HepG2 (cell line): Measurements from ENCODE around the gene PXMP4. TPM values are rescaled to one million over a fixed set of nuclear protein-coding genes. Genes with fewer than 3 reads are reported as not detected.

Experiments
- CBFB ChIP-seq: sonication (generic); formaldehyde crosslinking; IDR thresholded peaks from 2 replicates; pipeline ENCODE4 v1.4.0; 2020; ENCODE audit warnings: missing genetic modification reagents
- FOXA1 ChIP-seq, 2 experiments: fragments of 450-650 bp in 1 of 2; sonication (generic) in 1 of 2; formaldehyde crosslinking in 1 of 2; IDR thresholded peaks; 2 replicates each; pipeline versions ENCODE4 v1.4.0 to v1.6.1; 2016 to 2020; ENCODE audit warnings: missing genetic modification reagents in 1 of 2
- HNRNPH1 ChIP-seq: fragments of 200-400 bp; formaldehyde crosslinking; optimal IDR thresholded peaks from 2 replicates; pipeline ENCODE3; 2017; ENCODE audit warnings: mild to moderate bottlenecking, low read depth, low read length
- MED8 ChIP-seq: sonication (generic); formaldehyde crosslinking; IDR thresholded peaks from 2 replicates; pipeline ENCODE4 v1.8.1; 2023; ENCODE audit warnings: mild to moderate bottlenecking, missing genetic modification reagents; ENCODE audit not compliant: insufficient replicate concordance
- MEF2D ChIP-seq: sonication (generic); formaldehyde crosslinking; IDR thresholded peaks from 2 replicates; pipeline ENCODE4 v1.5.1; 2020; ENCODE audit warnings: mild to moderate bottlenecking, missing genetic modification reagents
- NR2F6 ChIP-seq, 2 experiments: IDR thresholded peaks; 2 replicates each; pipeline ENCODE4 v1.6.1; 2016; ENCODE audit warnings: antibody characterized with exemption in 1 of 2, mild to moderate bottlenecking in 1 of 2
- TEAD3 ChIP-seq: optimal IDR thresholded peaks from 2 replicates; pipeline ENCODE3; 2016; ENCODE audit warnings: borderline replicate concordance
- ZFX ChIP-seq: sonication (generic); formaldehyde crosslinking; IDR thresholded peaks from 2 replicates; pipeline ENCODE4 v1.4.0; 2020; ENCODE audit warnings: mild to moderate bottlenecking, low read depth, missing genetic modification reagents, moderate library complexity
- ZNF460 ChIP-seq: sonication (generic); formaldehyde crosslinking; IDR thresholded peaks from 2 replicates; pipeline ENCODE4 v1.5.1; 2020; ENCODE audit warnings: missing genetic modification reagents, mild to moderate bottlenecking, borderline replicate concordance
- ZNF607 ChIP-seq: sonication (generic); formaldehyde crosslinking; IDR thresholded peaks from 2 replicates; pipeline ENCODE4 v1.5.1; 2020; ENCODE audit warnings: missing genetic modification reagents, mild to moderate bottlenecking, borderline replicate concordance
- polyA plus RNA-seq, 8 experiments: library from polyadenylated mRNA; depleted of rRNA in 3 of 8; stranded (reverse) in 7 of 8; unstranded in 1 of 8; fragments of >200 nt; fragmentation: Illumina TruSeq in 4 of 8; extraction: Trizol in 4 of 8; gene quantifications; 2 replicates each; pipeline versions ENCODE4 v1.2.1 to v1.2.3, GENCODE V29; 2011 to 2016; ENCODE audit warnings: low read depth in 4 of 8, missing spikeins in 1 of 8, mixed read lengths in 1 of 8; ENCODE audit not compliant: insufficient read depth in 1 of 8
- total RNA-seq, 5 experiments: library from RNA; depleted of rRNA; stranded (reverse); fragments of >200 nt; fragmentation: Illumina TruSeq; extraction: Trizol; gene quantifications; 2 replicates each; pipeline ENCODE4 v1.2.3, GENCODE V29; 2016; ENCODE audit warnings: low read depth in 1 of 5
- TF ChIP-seq, protein P1 (sequence below): sonication (generic); formaldehyde crosslinking; IDR thresholded peaks from 2 replicates; pipeline ENCODE4 v1.4.0; 2020; ENCODE audit warnings: missing genetic modification reagents, mild to moderate bottlenecking, borderline replicate concordance
- TF ChIP-seq, protein P2 (sequence below), 2 experiments: sonication (generic) in 1 of 2; formaldehyde crosslinking in 1 of 2; IDR thresholded peaks; 2 replicates each; pipeline versions ENCODE4 v1.6.1 to v1.9.0; 2014 to 2022; ENCODE audit warnings: antibody characterized with exemption in 1 of 2, borderline replicate concordance in 1 of 2, inconsistent platforms in 1 of 2, low read depth in 1 of 2, missing genetic modification reagents in 1 of 2
- TF ChIP-seq, protein P3 (sequence below): sonication (generic); formaldehyde crosslinking; IDR thresholded peaks from 2 replicates; pipeline ENCODE4 v1.4.0; 2020; ENCODE audit warnings: mild to moderate bottlenecking, missing genetic modification reagents
- TF ChIP-seq, protein P4 (sequence below): sonication (generic); formaldehyde crosslinking; IDR thresholded peaks from 2 replicates; pipeline ENCODE4 v1.8.1; 2022; ENCODE audit warnings: low read depth, mild to moderate bottlenecking, missing genetic modification reagents

Gene PXMP4
- total and polyA plus RNA-seq, 2 of the 13 experiments (the other 11 are each of a cell fraction or from before 2014, with no cell fraction given), result not detected

DNA sequence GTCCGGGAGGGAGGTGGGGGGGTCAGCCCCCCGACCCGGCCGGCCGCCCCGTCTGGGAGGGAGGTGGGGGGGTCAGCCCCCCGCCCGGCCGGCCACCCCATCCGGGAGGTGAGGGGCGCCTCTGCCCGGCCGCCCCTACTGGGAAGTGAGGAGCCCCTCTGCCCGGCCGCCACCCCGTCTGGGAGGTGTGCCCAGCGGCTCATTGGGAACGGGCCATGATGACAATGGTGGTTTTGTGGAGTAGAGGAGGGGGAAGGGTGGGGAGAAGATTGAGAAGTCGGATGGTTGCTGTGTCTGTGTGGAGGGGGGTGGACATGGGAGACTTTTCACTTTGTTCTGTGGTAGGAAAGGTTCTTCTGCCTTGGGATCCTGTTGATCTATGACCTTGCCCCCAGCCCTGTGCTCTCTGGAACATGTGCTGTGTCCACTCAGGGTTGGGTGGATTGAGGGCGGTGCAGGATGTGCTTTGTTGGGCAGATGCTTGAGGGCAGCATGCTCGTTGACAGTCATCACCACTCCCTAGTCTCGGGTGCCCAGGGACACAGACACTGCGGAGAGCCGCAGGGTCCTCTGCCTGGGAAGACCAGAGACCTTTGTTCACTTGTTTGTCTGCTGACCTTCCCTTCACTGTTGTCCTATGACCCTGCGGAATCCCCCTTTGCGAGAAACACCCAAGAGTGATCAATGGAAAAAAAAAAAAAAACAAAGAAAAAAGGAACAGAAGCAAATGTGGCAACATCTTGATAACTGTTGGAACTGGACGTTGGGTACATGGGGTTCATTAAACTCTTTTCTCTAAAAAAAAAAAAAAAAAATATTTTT, 18.3 kb downstream of the PXMP4 start (continued):
- peak; percentile 76; the same call in 1 of the 2 replicates for TF ChIP-seq ZNF607 (CRISPR knock-in tag)
- TF ChIP-seq MEF2D (CRISPR knock-in tag), result peak; percentile 87; the same call in 1 of the 2 replicates
- peak; percentile 91 for TF ChIP-seq NR2F6 (IDR thresholded peaks at IDR 0.05)
- peak; percentile 97 for TF ChIP-seq NR2F6 (CRISPR knock-in tag; IDR thresholded peaks at IDR 0.05)
- TF ChIP-seq, protein P1, sequence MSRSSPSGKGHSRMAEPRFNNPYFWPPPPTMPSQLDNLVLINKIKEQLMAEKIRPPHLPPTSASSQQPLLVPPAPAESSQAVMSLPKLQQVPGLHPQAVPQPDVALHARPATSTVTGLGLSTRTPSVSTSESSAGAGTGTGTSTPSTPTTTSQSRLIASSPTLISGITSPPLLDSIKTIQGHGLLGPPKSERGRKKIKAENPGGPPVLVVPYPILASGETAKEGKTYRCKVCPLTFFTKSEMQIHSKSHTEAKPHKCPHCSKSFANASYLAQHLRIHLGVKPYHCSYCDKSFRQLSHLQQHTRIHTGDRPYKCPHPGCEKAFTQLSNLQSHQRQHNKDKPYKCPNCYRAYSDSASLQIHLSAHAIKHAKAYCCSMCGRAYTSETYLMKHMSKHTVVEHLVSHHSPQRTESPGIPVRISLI, result peak; percentile 99
- TF ChIP-seq FOXA1 (IDR thresholded peaks at IDR 0.05), result 0 out of 2 replicates have a peak, but pooled peaks have one; percentile 37
- peak; percentile 83 for TF ChIP-seq FOXA1 (CRISPR knock-in tag; IDR thresholded peaks at IDR 0.05)
- TF ChIP-seq, protein P2, sequence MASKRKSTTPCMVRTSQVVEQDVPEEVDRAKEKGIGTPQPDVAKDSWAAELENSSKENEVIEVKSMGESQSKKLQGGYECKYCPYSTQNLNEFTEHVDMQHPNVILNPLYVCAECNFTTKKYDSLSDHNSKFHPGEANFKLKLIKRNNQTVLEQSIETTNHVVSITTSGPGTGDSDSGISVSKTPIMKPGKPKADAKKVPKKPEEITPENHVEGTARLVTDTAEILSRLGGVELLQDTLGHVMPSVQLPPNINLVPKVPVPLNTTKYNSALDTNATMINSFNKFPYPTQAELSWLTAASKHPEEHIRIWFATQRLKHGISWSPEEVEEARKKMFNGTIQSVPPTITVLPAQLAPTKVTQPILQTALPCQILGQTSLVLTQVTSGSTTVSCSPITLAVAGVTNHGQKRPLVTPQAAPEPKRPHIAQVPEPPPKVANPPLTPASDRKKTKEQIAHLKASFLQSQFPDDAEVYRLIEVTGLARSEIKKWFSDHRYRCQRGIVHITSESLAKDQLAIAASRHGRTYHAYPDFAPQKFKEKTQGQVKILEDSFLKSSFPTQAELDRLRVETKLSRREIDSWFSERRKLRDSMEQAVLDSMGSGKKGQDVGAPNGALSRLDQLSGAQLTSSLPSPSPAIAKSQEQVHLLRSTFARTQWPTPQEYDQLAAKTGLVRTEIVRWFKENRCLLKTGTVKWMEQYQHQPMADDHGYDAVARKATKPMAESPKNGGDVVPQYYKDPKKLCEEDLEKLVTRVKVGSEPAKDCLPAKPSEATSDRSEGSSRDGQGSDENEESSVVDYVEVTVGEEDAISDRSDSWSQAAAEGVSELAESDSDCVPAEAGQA (IDR thresholded peaks at IDR 0.05; ENCODE audit: low read depth), result no peak
- TF ChIP-seq, protein P2 (CRISPR knock-in tag; IDR thresholded peaks at IDR 0.05; ENCODE audit: borderline replicate concordance), result no peak
- TF ChIP-seq HNRNPH1, result no peak
- TF ChIP-seq, protein P3, sequence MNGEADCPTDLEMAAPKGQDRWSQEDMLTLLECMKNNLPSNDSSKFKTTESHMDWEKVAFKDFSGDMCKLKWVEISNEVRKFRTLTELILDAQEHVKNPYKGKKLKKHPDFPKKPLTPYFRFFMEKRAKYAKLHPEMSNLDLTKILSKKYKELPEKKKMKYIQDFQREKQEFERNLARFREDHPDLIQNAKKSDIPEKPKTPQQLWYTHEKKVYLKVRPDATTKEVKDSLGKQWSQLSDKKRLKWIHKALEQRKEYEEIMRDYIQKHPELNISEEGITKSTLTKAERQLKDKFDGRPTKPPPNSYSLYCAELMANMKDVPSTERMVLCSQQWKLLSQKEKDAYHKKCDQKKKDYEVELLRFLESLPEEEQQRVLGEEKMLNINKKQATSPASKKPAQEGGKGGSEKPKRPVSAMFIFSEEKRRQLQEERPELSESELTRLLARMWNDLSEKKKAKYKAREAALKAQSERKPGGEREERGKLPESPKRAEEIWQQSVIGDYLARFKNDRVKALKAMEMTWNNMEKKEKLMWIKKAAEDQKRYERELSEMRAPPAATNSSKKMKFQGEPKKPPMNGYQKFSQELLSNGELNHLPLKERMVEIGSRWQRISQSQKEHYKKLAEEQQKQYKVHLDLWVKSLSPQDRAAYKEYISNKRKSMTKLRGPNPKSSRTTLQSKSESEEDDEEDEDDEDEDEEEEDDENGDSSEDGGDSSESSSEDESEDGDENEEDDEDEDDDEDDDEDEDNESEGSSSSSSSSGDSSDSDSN (CRISPR knock-in tag), result peak; percentile 86
- peak; percentile 58; the same call in 1 of the 2 replicates for TF ChIP-seq ZNF460 (CRISPR knock-in tag)
- TF ChIP-seq MED8, result peak; percentile 23
- TF ChIP-seq TEAD3 (CRISPR knock-in tag), result peak; percentile 92
- TF ChIP-seq, protein P4, sequence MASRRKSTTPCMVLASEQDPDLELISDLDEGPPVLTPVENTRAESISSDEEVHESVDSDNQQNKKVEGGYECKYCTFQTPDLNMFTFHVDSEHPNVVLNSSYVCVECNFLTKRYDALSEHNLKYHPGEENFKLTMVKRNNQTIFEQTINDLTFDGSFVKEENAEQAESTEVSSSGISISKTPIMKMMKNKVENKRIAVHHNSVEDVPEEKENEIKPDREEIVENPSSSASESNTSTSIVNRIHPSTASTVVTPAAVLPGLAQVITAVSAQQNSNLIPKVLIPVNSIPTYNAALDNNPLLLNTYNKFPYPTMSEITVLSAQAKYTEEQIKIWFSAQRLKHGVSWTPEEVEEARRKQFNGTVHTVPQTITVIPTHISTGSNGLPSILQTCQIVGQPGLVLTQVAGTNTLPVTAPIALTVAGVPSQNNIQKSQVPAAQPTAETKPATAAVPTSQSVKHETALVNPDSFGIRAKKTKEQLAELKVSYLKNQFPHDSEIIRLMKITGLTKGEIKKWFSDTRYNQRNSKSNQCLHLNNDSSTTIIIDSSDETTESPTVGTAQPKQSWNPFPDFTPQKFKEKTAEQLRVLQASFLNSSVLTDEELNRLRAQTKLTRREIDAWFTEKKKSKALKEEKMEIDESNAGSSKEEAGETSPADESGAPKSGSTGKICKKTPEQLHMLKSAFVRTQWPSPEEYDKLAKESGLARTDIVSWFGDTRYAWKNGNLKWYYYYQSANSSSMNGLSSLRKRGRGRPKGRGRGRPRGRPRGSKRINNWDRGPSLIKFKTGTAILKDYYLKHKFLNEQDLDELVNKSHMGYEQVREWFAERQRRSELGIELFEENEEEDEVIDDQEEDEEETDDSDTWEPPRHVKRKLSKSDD (CRISPR knock-in tag), result peak; percentile 79; the same call in 1 of the 2 replicates
- peak; percentile 57; the same call in 1 of the 2 replicates for TF ChIP-seq CBFB
- TF ChIP-seq ZFX (CRISPR knock-in tag), result peak; percentile 59; the same call in 1 of the 2 replicates
